K562 (cell line): Measurements from ENCODE around the gene FAM89B. TPM values are rescaled to one million over a fixed set of nuclear protein-coding genes. Genes with fewer than 3 reads are reported as not detected.

Experiments used
- ARID4B ChIP-seq: sonication (generic); formaldehyde crosslinking; IDR thresholded peaks from 2 replicates; pipeline ENCODE4 v1.8.0; 2022; ENCODE audit warnings: mild to moderate bottlenecking, missing genetic modification reagents
- ATF7 ChIP-seq: fragments of 450-650 bp; IDR thresholded peaks from 2 replicates; pipeline ENCODE4 v1.7.1; 2014; ENCODE audit warnings: mild to moderate bottlenecking, moderate library complexity
- DPF2 ChIP-seq: fragments of 450-650 bp; IDR thresholded peaks from 2 replicates; pipeline ENCODE4 v1.6.1; 2016
- KAT2B ChIP-seq: IDR thresholded peaks from one replicate; pipeline ENCODE4 v1.6.1; 2012; ENCODE audit warnings: low read depth, mild to moderate bottlenecking, control low read depth, inconsistent platforms, low read length, moderate library complexity
- PKNOX1 ChIP-seq: fragments of 450-650 bp; IDR thresholded peaks from 2 replicates; pipeline ENCODE4 v1.6.1; 2016
- PURB ChIP-seq: sonication (generic); formaldehyde crosslinking; IDR thresholded peaks from 2 replicates; pipeline ENCODE4 v1.9.0; 2021; ENCODE audit warnings: low read depth, mild to moderate bottlenecking, missing genetic modification reagents
- TCF3 ChIP-seq: sonication (generic); formaldehyde crosslinking; IDR thresholded peaks from 2 replicates; pipeline ENCODE4 v1.4.0; 2020; ENCODE audit warnings: mild to moderate bottlenecking, missing genetic modification reagents
- THRA ChIP-seq: fragments of 450-650 bp; IDR thresholded peaks from 2 replicates; pipeline ENCODE4 v1.6.1; 2017; ENCODE audit warnings: mild to moderate bottlenecking, moderate library complexity
- ZNF589 ChIP-seq: fragments of 200-800 bp; sonication (Bioruptor generic); IDR thresholded peaks from 2 replicates; pipeline ENCODE4 v1.6.1; 2016; ENCODE audit warnings: low read depth, missing genetic modification characterization, missing compliant biosample characterization
- ZSCAN32 ChIP-seq: fragments of 450-650 bp; formaldehyde crosslinking; IDR thresholded peaks from 2 replicates; pipeline ENCODE4 v1.4.0; 2020; ENCODE audit warnings: mild to moderate bottlenecking, moderate library complexity
- polyA plus RNA-seq, 8 experiments: library from polyadenylated mRNA; depleted of rRNA in 4 of 8; stranded (reverse) in 5 of 8; unstranded in 3 of 8; fragments of >200 nt; fragmentation: Nextera tagmentation in 2 of 8; fragmentation: Illumina TruSeq in 1 of 8; extraction: Ambion mirVana in 2 of 8; extraction: Trizol in 1 of 8; gene quantifications; 2 replicates each; pipeline versions ENCODE4 v1.2.1 to v1.2.3, GENCODE V29; 2011 to 2014; ENCODE audit warnings: inconsistent platforms in 1 of 8, missing spikeins in 1 of 8
- total RNA-seq, 7 experiments: library from RNA; depleted of rRNA in 6 of 7; stranded (reverse); fragments of >200 nt in 6 of 7; fragmentation: Illumina TruSeq in 2 of 7; extraction: Trizol in 2 of 7; gene quantifications; 2 replicates each; pipeline versions ENCODE4 v1.2.1 to v1.2.3, GENCODE V29; 2011 to 2021; ENCODE audit warnings: low replicate concordance in 1 of 7

The FAM89B gene
- total and polyA plus RNA-seq, 9 of the 15 experiments (the other 6 are each of a cell fraction or from before 2014, with no cell fraction given), result 0.32 to 27.6 (median 11.9) TPM

GRCh38 chr11:65524014-65524740 is 48.2 kb upstream of the FAM89B start (continued):
- peak; percentile 44; the same call in 1 of the 2 replicates for TF ChIP-seq PKNOX1
- no peak for TF ChIP-seq THRA
- peak; percentile 34; the same call in 1 of the 2 replicates for TF ChIP-seq DPF2
- no peak for TF ChIP-seq ATF7
- no peak for TF ChIP-seq PURB (CRISPR knock-in tag)
- TF ChIP-seq KAT2B, result no peak
- 0 out of 2 replicates have a peak, but pooled peaks have one; percentile 12 for TF ChIP-seq ARID4B (CRISPR knock-in tag)
- no peak for TF ChIP-seq ZSCAN32 (CRISPR knock-in tag)
- no peak for TF ChIP-seq ZNF589 (CRISPR knock-in tag)
- TF ChIP-seq TCF3 (CRISPR knock-in tag), result no peak
